Measurements from ENCODE around the gene SRD5A1.
"Not testable (repeated sequence)": the region's sequence is repeated elsewhere in the genome, so short reads cannot be mapped to it uniquely, and the experiment has no call there.

SRD5A1 gene

DNA sequence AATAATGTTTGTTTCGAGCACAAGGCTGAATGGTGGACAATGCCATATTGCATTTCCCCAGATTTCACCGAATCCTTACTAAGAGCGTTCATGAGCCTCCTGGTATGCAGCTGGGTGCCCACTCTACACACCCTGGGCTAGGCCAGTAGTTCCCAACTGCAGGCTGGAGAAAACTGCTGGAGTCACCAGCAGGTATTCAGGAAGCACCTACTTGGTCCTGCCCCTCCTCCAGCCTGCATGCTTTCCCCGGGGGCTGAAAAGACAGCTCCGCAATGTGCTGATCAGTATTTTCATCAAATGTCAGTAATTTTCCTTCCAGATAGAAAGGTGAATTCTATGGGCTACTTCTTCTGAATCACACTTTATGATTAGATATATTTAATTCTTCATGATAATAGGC lies 34.4 kb downstream of the SRD5A1 start:
- no peak for TF ChIP-seq CTCF (IDR thresholded peaks at IDR 0.05; ENCODE audit: low read depth, low read length, missing control alignments)
- no peak for DNase-seq (ENCODE audit: extremely low read depth, low read depth)
- no peak overlapping the region for H3K4me3 ChIP-seq (replicated peaks; ENCODE audit: low read depth, low read length)

DNA sequence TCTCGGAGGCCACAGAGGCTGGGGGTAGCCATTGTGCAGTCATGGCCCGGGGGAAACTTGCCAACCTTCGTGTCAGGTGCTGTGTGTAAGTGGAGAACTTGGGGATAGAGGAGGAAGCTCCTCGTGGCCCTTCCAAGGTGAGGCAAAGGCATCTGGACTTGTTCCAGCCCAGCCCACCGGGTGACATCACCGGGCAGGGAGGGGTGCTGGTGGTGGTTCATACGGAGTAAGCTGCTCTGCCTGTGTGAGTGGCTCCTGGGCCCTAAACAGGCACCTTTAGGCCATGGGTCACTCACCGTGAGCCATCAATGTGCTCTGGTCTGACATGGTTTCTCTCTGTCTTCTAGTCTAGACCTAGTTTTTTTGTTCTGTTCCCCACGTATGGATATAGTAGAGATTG lies 35.5 kb downstream of the SRD5A1 start:
- DNase-seq (ENCODE audit: extremely low read depth, low read depth); H3K4me3 ChIP-seq (replicated peaks; ENCODE audit: low read depth, low read length): not testable (repeated sequence)

DNA sequence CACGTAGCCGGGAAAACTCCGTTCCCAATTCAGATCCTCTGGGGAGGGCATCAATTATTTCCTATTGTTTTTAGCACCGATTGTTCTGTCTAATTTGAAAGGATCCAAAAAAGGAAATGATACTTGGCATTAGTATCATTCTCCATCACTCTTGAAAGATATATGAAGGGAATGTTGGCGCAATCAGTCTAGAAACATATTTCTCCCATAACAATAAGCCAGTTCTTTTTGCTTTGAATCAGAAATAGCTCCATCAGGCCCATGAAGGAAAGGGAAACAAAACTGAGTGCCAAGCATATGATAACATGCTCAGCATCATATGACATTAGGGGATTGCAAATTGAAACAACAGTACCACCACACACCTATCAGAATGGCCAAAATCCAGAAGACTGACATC lies 39.8 kb downstream of the SRD5A1 start:
- no peak for TF ChIP-seq CTCF (IDR thresholded peaks at IDR 0.05; ENCODE audit: low read depth, low read length, missing control alignments)
- no peak overlapping the region for H3K4me3 ChIP-seq (replicated peaks; ENCODE audit: low read depth, low read length)
- DNase-seq (ENCODE audit: extremely low read depth, low read depth): no peak

- no peak overlapping the region for H3K4me3 ChIP-seq (replicated peaks; ENCODE audit: low read depth, low read length)
- no peak for TF ChIP-seq CTCF (IDR thresholded peaks at IDR 0.05; ENCODE audit: low read depth, low read length, missing control alignments)
- DNase-seq (ENCODE audit: extremely low read depth, low read depth): no peak
Observed at GRCh38 chr5:6673963-6674362, 40.7 kb downstream of the SRD5A1 start.

DNA sequence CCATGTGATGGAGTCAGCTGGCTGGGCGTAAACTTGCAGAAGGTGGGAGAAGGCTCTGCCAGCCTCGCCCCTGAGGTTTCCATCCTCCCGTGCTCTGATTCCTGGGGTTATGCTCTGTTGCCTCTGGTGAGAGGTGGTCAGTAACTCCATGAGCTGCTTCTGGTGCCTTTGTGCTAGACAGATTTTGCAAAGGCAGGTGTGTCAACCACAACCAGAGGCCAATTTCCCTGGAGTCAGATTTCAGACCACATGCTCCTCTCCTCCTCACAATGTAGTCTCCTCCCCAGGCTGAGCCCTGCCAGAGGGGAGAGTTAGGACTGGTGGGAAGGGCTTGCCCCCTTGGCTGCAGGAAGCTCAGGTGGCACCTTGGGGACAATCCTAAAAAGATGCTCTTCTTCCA lies 41.2 kb downstream of the SRD5A1 start:
- no peak for DNase-seq (ENCODE audit: extremely low read depth, low read depth)
- H3K4me3 ChIP-seq (replicated peaks; ENCODE audit: low read depth, low read length): no peak overlapping the region
- no peak for TF ChIP-seq CTCF (IDR thresholded peaks at IDR 0.05; ENCODE audit: low read depth, low read length, missing control alignments)

GRCh38 chr5:6674886-6675285 lies 41.6 kb downstream of the SRD5A1 start:
- TF ChIP-seq CTCF (IDR thresholded peaks at IDR 0.05; ENCODE audit: low read depth, low read length, missing control alignments): no peak
- H3K4me3 ChIP-seq (replicated peaks; ENCODE audit: low read depth, low read length): no peak overlapping the region
- DNase-seq (ENCODE audit: extremely low read depth, low read depth): no peak

- no peak overlapping the region for H3K4me3 ChIP-seq (replicated peaks; ENCODE audit: low read depth, low read length)
- TF ChIP-seq CTCF (IDR thresholded peaks at IDR 0.05; ENCODE audit: low read depth, low read length, missing control alignments): peak; percentile 17
- no peak for DNase-seq (ENCODE audit: extremely low read depth, low read depth)
Observed at GRCh38 chr5:6675784-6676491, 42.7 kb downstream of the SRD5A1 start.

Measured in HFF-Myc (cell line).